Tibial nerve (tissue), 4 donors: ENCODE measurements around the gene ARHGAP6. TPM values are rescaled to one million over a fixed set of nuclear protein-coding genes. Genes with fewer than 3 reads are reported as not detected.
A peak's percentile ranks its signal among the peaks of the same experiment; 100 is the strongest.

Experiments used
- DNase-seq, 2 donors: peaks; one replicate each; pipeline ENCODE4 v3.0.0-alpha.2; 2019; ENCODE audit warnings: low spot score in 2 of 2
- H3K27ac ChIP-seq, 4 donors: fragments of 200-600 bp; sonication (generic) in 3 of 4; one replicate each; pipeline ENCODE4 v1.5.1; 2017 to 2019; ENCODE audit warnings: mild to moderate bottlenecking in 1 of 4
- H3K27me3 ChIP-seq, 2 donors: fragments of 200-600 bp; sonication (generic) in 1 of 2; one replicate each; pipeline versions ENCODE4 v1.5.1 to v1.6.0; 2017 to 2019
- H3K36me3 ChIP-seq, 3 donors: fragments of 200-600 bp; sonication (generic); one replicate each; pipeline ENCODE4 v1.5.1; 2018 to 2019
- H3K4me1 ChIP-seq, 4 donors: fragments of 200-600 bp; sonication (generic) in 3 of 4; one replicate each; pipeline ENCODE4 v1.5.1; 2017 to 2019
- H3K4me3 ChIP-seq, 4 donors: fragments of 200-600 bp; sonication (generic) in 3 of 4; one replicate each; pipeline ENCODE4 v1.5.1; 2017 to 2019; ENCODE audit warnings: mild to moderate bottlenecking in 1 of 4, moderate library complexity in 1 of 4
- H3K9me3 ChIP-seq, 4 donors: fragments of 200-600 bp; sonication (generic) in 3 of 4; one replicate each; pipeline ENCODE4 v1.5.1; 2017 to 2019
- CTCF ChIP-seq, 5 experiments: fragments of 200-600 bp in 3 of 5; fragments of 450-650 bp in 2 of 5; sonication (generic) in 3 of 5; IDR thresholded peaks; one replicate each; pipeline ENCODE4 v1.5.1; 2016 to 2019; ENCODE audit warnings: antibody characterized with exemption in 5 of 5, mild to moderate bottlenecking in 3 of 5, moderate library complexity in 2 of 5
- EP300 ChIP-seq, 2 donors: sonication (generic); formaldehyde crosslinking; IDR thresholded peaks; one replicate each; pipeline ENCODE4 v1.6.1; 2017; ENCODE audit warnings: antibody characterized with exemption in 2 of 2, mild to moderate bottlenecking in 1 of 2
- POLR2A ChIP-seq, 2 donors: fragments of 450-650 bp; IDR thresholded peaks; one replicate each; pipeline ENCODE4 v1.6.1; 2017; ENCODE audit warnings: antibody characterized with exemption in 2 of 2, mild to moderate bottlenecking in 2 of 2, moderate library complexity in 2 of 2
- WGBS, 2 donors: methylation state at CpG; one replicate each; pipeline ENCODE4 v1.1.5; 2018; 5-methylcytosine and 5-hydroxymethylcytosine counted together
- total RNA-seq, 4 donors: library from RNA; depleted of rRNA; stranded (reverse); fragments of >200 nt; gene quantifications; one replicate each; pipeline ENCODE4 v1.1.0, GENCODE V29; 2016

Gene ARHGAP6
- total RNA-seq, 4 donors from 2014 or later = 16.0 to 51.9 (median 39.3) TPM

- no peak overlapping the region for H3K4me3 ChIP-seq
- no peak for DNase-seq
- peaks cover 0 to 6% of the 10 kb centered on the region in 2 donors for H3K27me3 ChIP-seq
- H3K9me3 ChIP-seq = no peaks in the 10 kb centered on the region
- no peak overlapping the region for H3K27ac ChIP-seq
- H3K36me3 ChIP-seq = no peaks in the 10 kb centered on the region
- 43 to 69% methylated on average over 3 of the region's 3 CpGs for WGBS, 2 donors
- TF ChIP-seq CTCF (IDR thresholded peaks at IDR 0.05) (no peak), EP300 (IDR thresholded peaks at IDR 0.05) (no peak)
- no peaks in the 10 kb centered on the region for H3K4me1 ChIP-seq
These were observed 18.6 kb downstream of the ARHGAP6 start for GRCh38 chrX:11647138-11647537.

DNA sequence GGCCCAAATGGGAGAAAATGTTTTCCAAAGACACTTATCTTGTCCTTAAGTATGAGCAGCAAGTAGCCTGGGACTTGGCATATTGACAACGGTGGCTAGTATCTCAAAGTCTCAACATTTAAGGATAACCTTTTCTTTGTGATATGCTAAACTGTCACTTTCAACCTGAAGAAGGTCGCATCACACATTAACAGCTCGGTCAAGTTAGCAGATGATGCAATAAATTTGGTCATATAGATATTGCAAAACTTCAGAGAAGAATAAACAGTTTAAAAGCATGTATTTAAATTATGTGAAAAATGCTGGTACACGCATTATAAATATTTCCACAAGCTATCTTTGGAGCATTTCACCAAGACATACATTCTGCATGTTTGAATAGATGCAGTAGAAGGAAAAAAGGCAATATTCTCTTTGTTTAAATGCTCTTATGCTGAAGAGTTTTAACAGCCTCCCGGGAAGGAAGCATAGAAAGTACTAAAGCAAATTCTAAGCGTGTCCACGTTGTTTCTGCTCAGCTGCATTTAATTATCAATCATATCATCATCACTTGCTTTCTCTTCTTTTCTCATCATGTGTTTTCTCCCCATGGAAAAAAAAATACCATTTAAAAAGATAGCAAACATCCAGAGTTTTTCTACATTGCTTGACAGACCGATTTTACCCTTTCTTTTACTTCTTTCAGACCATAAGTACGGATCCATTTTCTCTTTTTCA, 24.2 kb downstream of the ARHGAP6 start:
- 51 to 61% methylated on average over 9 of the region's 9 CpGs for WGBS, 2 donors
- no peak overlapping the region for H3K27ac ChIP-seq

DNA sequence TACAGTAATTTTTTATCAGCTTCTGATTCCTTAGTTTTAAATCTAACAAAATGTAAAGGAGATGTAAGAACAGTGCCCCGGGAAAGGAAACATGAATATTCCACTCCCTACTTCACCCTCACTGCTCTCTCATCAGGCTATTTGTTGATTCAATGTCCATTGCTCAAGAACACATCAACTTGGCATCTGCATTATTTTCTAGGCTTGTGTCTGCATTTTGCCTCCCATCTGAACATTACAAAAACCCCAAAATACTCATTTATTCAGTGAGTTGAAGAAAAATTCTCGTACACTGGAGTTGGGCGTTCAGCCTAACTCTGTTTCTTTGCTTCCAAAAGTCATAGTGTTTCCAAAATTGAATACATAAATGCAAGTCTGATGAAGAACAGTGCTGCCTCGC, 25.6 kb downstream of the ARHGAP6 start:
- no peak for TF ChIP-seq POLR2A (IDR thresholded peaks at IDR 0.05)
- TF ChIP-seq CTCF (IDR thresholded peaks at IDR 0.05) = no peak
- TF ChIP-seq EP300 (IDR thresholded peaks at IDR 0.05) = no peak
- Histone ChIP-seq H3K36me3 (no peaks in the 10 kb centered on the region), H3K27me3 (no peaks in the 10 kb centered on the region), H3K4me1 (no peaks in the 10 kb centered on the region), H3K4me3 (no peak overlapping the region), H3K27ac (no peak overlapping the region), H3K9me3 (no peaks in the 10 kb centered on the region)
- 55 to 56% methylated on average over 4 of the region's 4 CpGs for WGBS, 2 donors
- DNase-seq = no peak

More for the DNA sequence above, 24.2 kb downstream of the ARHGAP6 start:
- TF ChIP-seq CTCF (IDR thresholded peaks at IDR 0.05) = no peak
- no peak for TF ChIP-seq EP300 (IDR thresholded peaks at IDR 0.05)
- TF ChIP-seq POLR2A (IDR thresholded peaks at IDR 0.05) = no peak
- Histone ChIP-seq H3K27me3 (peaks cover 0 to 5% of the 10 kb centered on the region in 2 donors), H3K36me3 (no peaks in the 10 kb centered on the region), H3K9me3 (no peaks in the 10 kb centered on the region), H3K4me1 (no peaks in the 10 kb centered on the region), H3K4me3 (no peak overlapping the region)
- DNase-seq = no peak

DNA sequence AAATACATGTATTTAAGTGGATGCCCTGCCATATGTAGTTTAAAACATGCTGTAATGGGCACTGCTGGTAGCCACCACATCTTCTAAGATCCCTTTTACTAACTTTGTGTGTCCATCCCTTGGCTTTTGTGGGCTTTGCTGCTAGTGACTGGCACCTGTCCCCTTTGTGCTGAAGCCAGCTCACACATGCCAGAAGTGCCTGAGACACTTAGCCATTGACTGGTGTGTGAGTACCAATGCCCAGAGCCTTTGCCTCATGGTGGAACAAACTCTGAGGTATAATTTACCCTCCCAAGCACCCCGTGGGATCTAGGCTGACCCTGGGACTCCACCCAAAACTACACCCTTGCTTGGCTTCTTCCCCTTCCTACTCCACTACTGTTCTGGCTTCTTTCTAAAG, 33.0 kb downstream of the ARHGAP6 start:
- Histone ChIP-seq H3K36me3 (no peaks in the 10 kb centered on the region), H3K27ac (no peak overlapping the region), H3K27me3 (no peaks in the 10 kb centered on the region), H3K4me1 (no peaks in the 10 kb centered on the region), H3K9me3 (no peaks in the 10 kb centered on the region), H3K4me3 (no peak overlapping the region)
- TF ChIP-seq CTCF (IDR thresholded peaks at IDR 0.05) (no peak), EP300 (IDR thresholded peaks at IDR 0.05) (no peak), POLR2A (IDR thresholded peaks at IDR 0.05) (no peak)
- WGBS, 2 donors = 27 to 40% methylated on average over 1 of the region's 1 CpG
- no peak for DNase-seq

DNA sequence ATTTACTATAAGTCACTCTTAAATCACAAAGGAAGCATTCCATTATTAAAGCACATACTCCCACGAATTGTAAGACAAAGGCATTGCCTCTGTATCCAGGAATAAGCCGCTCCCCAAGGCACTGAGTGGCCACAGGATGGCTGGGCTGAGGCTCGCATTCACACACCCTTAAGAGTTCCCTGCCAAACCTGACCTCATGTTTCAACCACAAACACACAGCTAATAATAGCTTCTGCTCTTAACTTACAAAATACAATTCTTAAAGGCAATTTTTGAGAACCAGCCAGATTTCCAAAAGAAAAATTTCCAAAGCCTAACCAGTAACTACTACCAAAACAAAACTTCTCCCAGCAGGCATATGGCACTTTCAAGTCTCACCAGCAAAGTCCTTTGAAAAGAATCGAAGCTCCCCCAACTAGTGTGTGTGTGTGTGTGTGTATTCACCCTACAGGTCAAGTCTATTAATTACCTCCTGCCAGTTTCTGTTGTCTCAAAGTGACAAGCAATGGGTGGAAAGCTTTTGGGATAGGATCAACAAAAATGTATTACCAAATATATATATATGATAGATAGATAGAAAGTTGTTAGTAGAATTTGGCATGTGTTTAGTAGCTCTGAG, 36.0 kb downstream of the ARHGAP6 start:
- peaks cover 0 to 9% (median 1%) of the 10 kb centered on the region in 4 donors for H3K9me3 ChIP-seq
- peak; percentile 11 for DNase-seq
- 25 to 36% methylated on average over 4 of the region's 4 CpGs for WGBS, 2 donors
- TF ChIP-seq CTCF (IDR thresholded peaks at IDR 0.05) = no peak
- TF ChIP-seq EP300 (IDR thresholded peaks at IDR 0.05) = no peak
- no peak for TF ChIP-seq POLR2A (IDR thresholded peaks at IDR 0.05)
- H3K27me3 ChIP-seq = no peaks in the 10 kb centered on the region
- H3K4me1 ChIP-seq = no peaks in the 10 kb centered on the region
- no peak overlapping the region for H3K27ac ChIP-seq
- no peak overlapping the region for H3K4me3 ChIP-seq
- no peaks in the 10 kb centered on the region for H3K36me3 ChIP-seq
